HCT116 (cell line): Measurements from ENCODE around the gene EEF1E1. TPM values are rescaled to one million over a fixed set of nuclear protein-coding genes. Genes with fewer than 3 reads are reported as not detected.

Source experiments
- ATAC-seq: fragments of 200-7000 bp; cut with Tn5 transposase; 2 replicates; pipeline ENCODE4 v1.9.1; 2020; ENCODE audit warnings: mild to moderate bottlenecking, moderate library complexity
- BruUV-seq: library from RNA; stranded (reverse); fragments of 400-500 nt; replicated peaks from 2 replicates; lab custom pipeline; 2021; lab: Mats Ljungman, UMichigan
- CTCF ChIA-PET: fragments of 300-600 bp; sonication (Branson Sonifier 250); formaldehyde crosslinking; loops from one replicate; lab custom pipeline; 2021; ENCODE audit warnings: antibody characterized with exemption; lab: Charles Lee
- POLR2A ChIA-PET: fragments of 300-600, 350-600 bp; sonication (Branson Sonifier 250); formaldehyde crosslinking; loops from one replicate; lab custom pipeline; 2021; ENCODE audit warnings: antibody characterized with exemption; lab: Charles Lee
- RAD21 ChIA-PET, 2 experiments: fragments of 300-600 bp; sonication (Branson Sonifier 250); formaldehyde crosslinking; loops; one replicate each; lab custom pipeline; 2023; ENCODE audit warnings: low total read pairs in 2 of 2; ENCODE audit not compliant: uncharacterized antibody in 2 of 2, unreplicated experiment in 2 of 2, low non-redundant PET in 1 of 2; lab: Charles Lee
- DNase-seq: peaks from one replicate; pipeline ENCODE4 v3.0.0-alpha.2; 2010; ENCODE audit warnings: low read depth, low spot score
- H2AFZ ChIP-seq: fragments of 200-600 bp; shearing (Covaris generic), sonication (generic); 2 replicates; pipeline ENCODE4 v1.6.1; 2017; ENCODE audit warnings: low read depth, mixed run types, mixed read lengths, antibody characterized with exemption, low read length; ENCODE audit not compliant: poor library complexity, severe bottlenecking
- H3K27ac ChIP-seq: 2 replicates; pipeline ENCODE4 v1.5.1; 2012; ENCODE audit warnings: low read depth, low read length
- H3K27me3 ChIP-seq: fragments of 200-600 bp; sonication (generic); 2 replicates; pipeline ENCODE4 v1.6.1; 2016; ENCODE audit warnings: mixed run types, low read length, mixed read lengths; ENCODE audit not compliant: insufficient read depth
- H3K36me3 ChIP-seq, 2 experiments: fragments of 200-500 bp in 1 of 2; fragments of 200-600 bp in 1 of 2; sonication (Bioruptor generic) in 1 of 2; sonication (generic) in 1 of 2; 2 replicates each; pipeline versions ENCODE4 v1.5.1 to v1.6.1; 2014 to 2016; ENCODE audit warnings: low read length in 2 of 2, inconsistent platforms in 1 of 2, mixed read lengths in 1 of 2, mixed run types in 1 of 2; ENCODE audit not compliant: insufficient read depth in 2 of 2, control insufficient read depth in 1 of 2
- H3K4me1 ChIP-seq, 2 experiments: fragments of 200-600 bp in 1 of 2; sonication (generic) in 1 of 2; 2 replicates each; pipeline versions ENCODE4 v1.5.1 to v1.6.1; 2012 to 2017; ENCODE audit warnings: low read length in 2 of 2, inconsistent platforms in 1 of 2, mild to moderate bottlenecking in 1 of 2, mixed read lengths in 1 of 2, mixed run types in 1 of 2, moderate library complexity in 1 of 2; ENCODE audit not compliant: insufficient read depth in 2 of 2, control insufficient read depth in 1 of 2
- H3K4me2 ChIP-seq: fragments of 200-600 bp; sonication (generic); 2 replicates; pipeline ENCODE4 v1.6.1; 2017; ENCODE audit warnings: mixed run types, low read length, mixed read lengths
- H3K4me3 ChIP-seq, 2 experiments: fragments of 200-600 bp in 1 of 2; sonication (generic) in 1 of 2; replicated peaks in 1 of 2; 2 replicates each; pipeline ENCODE4 v1.5.1; 2011 to 2016; ENCODE audit warnings: low read length in 2 of 2, control low read depth in 1 of 2, low read depth in 1 of 2, mild to moderate bottlenecking in 1 of 2, mixed read lengths in 1 of 2, mixed run types in 1 of 2
- H3K79me2 ChIP-seq: fragments of 200-600 bp; sonication (generic); 2 replicates; pipeline ENCODE4 v1.6.1; 2017; ENCODE audit warnings: mild to moderate bottlenecking, mixed run types, low read length, moderate library complexity, mixed read lengths; ENCODE audit not compliant: insufficient read depth
- H3K9ac ChIP-seq: fragments of 200-600 bp; sonication (generic); 2 replicates; pipeline ENCODE4 v1.6.1; 2016; ENCODE audit warnings: low read length, mixed read lengths
- H3K9me2 ChIP-seq: fragments of 200-600 bp; sonication (generic), shearing (Covaris generic); 2 replicates; pipeline ENCODE4 v1.6.1; 2017; ENCODE audit warnings: mixed run types, mild to moderate bottlenecking, moderate library complexity; ENCODE audit not compliant: insufficient read depth
- H3K9me3 ChIP-seq, 2 experiments: fragments of 200-500 bp in 1 of 2; fragments of 200-600 bp in 1 of 2; sonication (Bioruptor generic) in 1 of 2; sonication (generic) in 1 of 2; 2 replicates each; pipeline ENCODE4 v1.6.1; 2014 to 2017; ENCODE audit warnings: low read length in 2 of 2, mixed read lengths in 2 of 2, inconsistent platforms in 1 of 2, low read depth in 1 of 2, mild to moderate bottlenecking in 1 of 2, mixed run types in 1 of 2, moderate library complexity in 1 of 2; ENCODE audit not compliant: control insufficient read depth in 1 of 2, insufficient read depth in 1 of 2
- H4K20me1 ChIP-seq: fragments of 200-600 bp; sonication (generic), shearing (Covaris generic); 2 replicates; pipeline ENCODE4 v1.6.1; 2017; ENCODE audit warnings: mixed run types, mild to moderate bottlenecking, moderate library complexity; ENCODE audit not compliant: insufficient read depth
- CEBPB ChIP-seq: IDR thresholded peaks from 2 replicates; pipeline ENCODE4 v1.6.1; 2012; ENCODE audit warnings: low read depth
- EGR1 ChIP-seq: IDR thresholded peaks from 2 replicates; pipeline ENCODE4 v1.6.1; 2012; ENCODE audit warnings: low read depth
- ELF1 ChIP-seq: IDR thresholded peaks from 2 replicates; pipeline ENCODE4 v1.6.1; 2012; ENCODE audit warnings: low read depth, borderline replicate concordance
- EZH2phosphoT487 ChIP-seq: fragments of 200-600 bp; IDR thresholded peaks from 2 replicates; pipeline ENCODE4 v1.6.1; 2018; ENCODE audit warnings: antibody characterized with exemption, borderline replicate concordance
- FOSL1 ChIP-seq: IDR thresholded peaks from 2 replicates; pipeline ENCODE4 v1.6.1; 2012; ENCODE audit warnings: low read depth
- RAD21 ChIP-seq: IDR thresholded peaks from 2 replicates; pipeline ENCODE4 v1.6.1; 2012; ENCODE audit warnings: low read depth, mild to moderate bottlenecking
- SIN3A ChIP-seq: IDR thresholded peaks from 2 replicates; pipeline ENCODE4 v1.6.1; 2012; ENCODE audit warnings: low read depth
- SP1 ChIP-seq: IDR thresholded peaks from 2 replicates; pipeline ENCODE4 v1.6.1; 2012; ENCODE audit warnings: low read depth
- SRF ChIP-seq: IDR thresholded peaks from 2 replicates; pipeline ENCODE4 v1.6.1; 2012; ENCODE audit warnings: low read depth
- YY1 ChIP-seq: IDR thresholded peaks from 2 replicates; pipeline ENCODE4 v1.6.1; 2011; ENCODE audit warnings: low read length, low read depth, moderate library complexity, mild to moderate bottlenecking; ENCODE audit not compliant: insufficient replicate concordance; ENCODE audit errors: extremely low read depth
- ZBTB33 ChIP-seq: IDR thresholded peaks from 2 replicates; pipeline ENCODE4 v1.6.1; 2011; ENCODE audit warnings: mild to moderate bottlenecking, low read length, moderate library complexity; ENCODE audit not compliant: insufficient replicate concordance; ENCODE audit errors: extremely low read depth
- ZFX ChIP-seq: fragments of 450-650 bp; IDR thresholded peaks from 2 replicates; pipeline ENCODE4 v1.6.1; 2017
- ZNF274 ChIP-seq: fragments of 200-500 bp; sonication (Bioruptor generic); IDR thresholded peaks from 2 replicates; pipeline ENCODE4 v1.6.1; 2014; ENCODE audit warnings: mild to moderate bottlenecking, low read depth, low read length, inconsistent platforms
- intact Hi-C: fragments of 100-400 bp; cut with micrococcal nuclease; formaldehyde crosslinking; loops from 2 replicates; pipeline ENCODE4 v1.10.0; 2022
- total RNA-seq: library from RNA; stranded (reverse); gene quantifications from one replicate; pipeline ENCODE4 v1.2.1, GENCODE V29; 2021; ENCODE audit not compliant: unreplicated experiment
- TF ChIP-seq, protein P1 (sequence below): IDR thresholded peaks from 2 replicates; pipeline ENCODE4 v1.6.1; 2012
- TF ChIP-seq, protein P2 (sequence below): IDR thresholded peaks from 2 replicates; pipeline ENCODE4 v1.6.1; 2012; ENCODE audit warnings: low read depth
- TF ChIP-seq, protein P3 (sequence below), 3 experiments: fragments of 200-600 bp in 1 of 3; sonication (generic) in 1 of 3; IDR thresholded peaks in 2 of 3; conservative IDR thresholded peaks in 1 of 3; 2 replicates each; pipeline ENCODE4 v1.5.1; 2012 to 2017; ENCODE audit warnings: low read depth in 2 of 3, low read length in 2 of 3, antibody characterized with exemption in 1 of 3, borderline replicate concordance in 1 of 3, control low read depth in 1 of 3, mild to moderate bottlenecking in 1 of 3, mixed read lengths in 1 of 3, mixed run types in 1 of 3, moderate library complexity in 1 of 3; ENCODE audit not compliant: insufficient read depth in 1 of 3
- TF ChIP-seq, protein P4 (sequence below): IDR thresholded peaks from 2 replicates; pipeline ENCODE4 v1.6.1; 2012

The EEF1E1 gene
- total RNA-seq, 1 experiment from 2014 or later = 69.7 TPM

DNA sequence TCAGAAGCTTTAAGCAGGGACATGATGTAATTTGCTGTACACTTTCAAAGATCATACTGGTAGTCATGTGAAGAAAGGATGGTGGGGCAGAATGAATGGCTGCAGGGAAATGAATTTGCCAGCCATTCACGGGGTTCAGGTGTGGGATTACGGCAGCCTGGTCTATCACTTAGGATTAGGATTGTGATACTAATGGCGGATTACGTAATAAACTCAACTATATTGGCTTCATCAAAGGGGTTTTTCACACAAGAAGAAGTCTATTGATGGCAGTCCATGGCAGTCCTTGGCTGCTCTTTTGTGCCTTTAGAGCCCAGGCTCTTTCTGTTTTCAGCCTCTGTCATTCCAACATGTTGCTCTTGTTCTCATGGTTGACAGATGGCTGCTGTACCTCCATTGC lies 12.6 kb upstream of the EEF1E1 start:
- Histone ChIP-seq H3K9me2 (no peaks in the 10 kb centered on the region), H3K4me1 (no peaks in the 10 kb centered on the region), H2AFZ (no peak overlapping the region), H3K27ac (no peak overlapping the region), H4K20me1 (no peaks in the 10 kb centered on the region), H3K79me2 (no peaks in the 10 kb centered on the region), H3K4me3 (no peak overlapping the region), H3K9me3 (no peaks in the 10 kb centered on the region), H3K9ac (no peak overlapping the region), H3K27me3 (no peaks in the 10 kb centered on the region), H3K36me3 (no peaks in the 10 kb centered on the region), H3K4me2 (no peak overlapping the region)
- no peak for DNase-seq
- no peak for ATAC-seq
- TF ChIP-seq, protein P1, sequence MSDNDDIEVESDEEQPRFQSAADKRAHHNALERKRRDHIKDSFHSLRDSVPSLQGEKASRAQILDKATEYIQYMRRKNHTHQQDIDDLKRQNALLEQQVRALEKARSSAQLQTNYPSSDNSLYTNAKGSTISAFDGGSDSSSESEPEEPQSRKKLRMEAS = no peak
- TF ChIP-seq ELF1 = no peak
- TF ChIP-seq RAD21 = no peak
- TF ChIP-seq SRF = no peak
- TF ChIP-seq SP1 = no peak
- TF ChIP-seq, protein P2, sequence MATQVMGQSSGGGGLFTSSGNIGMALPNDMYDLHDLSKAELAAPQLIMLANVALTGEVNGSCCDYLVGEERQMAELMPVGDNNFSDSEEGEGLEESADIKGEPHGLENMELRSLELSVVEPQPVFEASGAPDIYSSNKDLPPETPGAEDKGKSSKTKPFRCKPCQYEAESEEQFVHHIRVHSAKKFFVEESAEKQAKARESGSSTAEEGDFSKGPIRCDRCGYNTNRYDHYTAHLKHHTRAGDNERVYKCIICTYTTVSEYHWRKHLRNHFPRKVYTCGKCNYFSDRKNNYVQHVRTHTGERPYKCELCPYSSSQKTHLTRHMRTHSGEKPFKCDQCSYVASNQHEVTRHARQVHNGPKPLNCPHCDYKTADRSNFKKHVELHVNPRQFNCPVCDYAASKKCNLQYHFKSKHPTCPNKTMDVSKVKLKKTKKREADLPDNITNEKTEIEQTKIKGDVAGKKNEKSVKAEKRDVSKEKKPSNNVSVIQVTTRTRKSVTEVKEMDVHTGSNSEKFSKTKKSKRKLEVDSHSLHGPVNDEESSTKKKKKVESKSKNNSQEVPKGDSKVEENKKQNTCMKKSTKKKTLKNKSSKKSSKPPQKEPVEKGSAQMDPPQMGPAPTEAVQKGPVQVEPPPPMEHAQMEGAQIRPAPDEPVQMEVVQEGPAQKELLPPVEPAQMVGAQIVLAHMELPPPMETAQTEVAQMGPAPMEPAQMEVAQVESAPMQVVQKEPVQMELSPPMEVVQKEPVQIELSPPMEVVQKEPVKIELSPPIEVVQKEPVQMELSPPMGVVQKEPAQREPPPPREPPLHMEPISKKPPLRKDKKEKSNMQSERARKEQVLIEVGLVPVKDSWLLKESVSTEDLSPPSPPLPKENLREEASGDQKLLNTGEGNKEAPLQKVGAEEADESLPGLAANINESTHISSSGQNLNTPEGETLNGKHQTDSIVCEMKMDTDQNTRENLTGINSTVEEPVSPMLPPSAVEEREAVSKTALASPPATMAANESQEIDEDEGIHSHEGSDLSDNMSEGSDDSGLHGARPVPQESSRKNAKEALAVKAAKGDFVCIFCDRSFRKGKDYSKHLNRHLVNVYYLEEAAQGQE = no peak
- TF ChIP-seq ZBTB33 = no peak
- no peak for TF ChIP-seq EZH2phosphoT487
- TF ChIP-seq CEBPB = no peak
- TF ChIP-seq FOSL1 = no peak
- TF ChIP-seq EGR1 = no peak
- TF ChIP-seq, protein P3, sequence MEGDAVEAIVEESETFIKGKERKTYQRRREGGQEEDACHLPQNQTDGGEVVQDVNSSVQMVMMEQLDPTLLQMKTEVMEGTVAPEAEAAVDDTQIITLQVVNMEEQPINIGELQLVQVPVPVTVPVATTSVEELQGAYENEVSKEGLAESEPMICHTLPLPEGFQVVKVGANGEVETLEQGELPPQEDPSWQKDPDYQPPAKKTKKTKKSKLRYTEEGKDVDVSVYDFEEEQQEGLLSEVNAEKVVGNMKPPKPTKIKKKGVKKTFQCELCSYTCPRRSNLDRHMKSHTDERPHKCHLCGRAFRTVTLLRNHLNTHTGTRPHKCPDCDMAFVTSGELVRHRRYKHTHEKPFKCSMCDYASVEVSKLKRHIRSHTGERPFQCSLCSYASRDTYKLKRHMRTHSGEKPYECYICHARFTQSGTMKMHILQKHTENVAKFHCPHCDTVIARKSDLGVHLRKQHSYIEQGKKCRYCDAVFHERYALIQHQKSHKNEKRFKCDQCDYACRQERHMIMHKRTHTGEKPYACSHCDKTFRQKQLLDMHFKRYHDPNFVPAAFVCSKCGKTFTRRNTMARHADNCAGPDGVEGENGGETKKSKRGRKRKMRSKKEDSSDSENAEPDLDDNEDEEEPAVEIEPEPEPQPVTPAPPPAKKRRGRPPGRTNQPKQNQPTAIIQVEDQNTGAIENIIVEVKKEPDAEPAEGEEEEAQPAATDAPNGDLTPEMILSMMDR (IDR thresholded peaks at IDR 0.05 in 2 of 3, conservative IDR thresholded peaks at IDR 0.05 in 1 of 3; ENCODE audit: borderline replicate concordance in 1 of 3, insufficient read depth in 1 of 3, low read depth in 2 of 3, low read length in 2 of 3) = no peak
- TF ChIP-seq SIN3A = no peak
- no peak for TF ChIP-seq YY1
- no peak for TF ChIP-seq ZNF274
- TF ChIP-seq, protein P4, sequence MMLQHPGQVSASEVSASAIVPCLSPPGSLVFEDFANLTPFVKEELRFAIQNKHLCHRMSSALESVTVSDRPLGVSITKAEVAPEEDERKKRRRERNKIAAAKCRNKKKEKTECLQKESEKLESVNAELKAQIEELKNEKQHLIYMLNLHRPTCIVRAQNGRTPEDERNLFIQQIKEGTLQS = no peak
- TF ChIP-seq ZFX = no peak
- intact Hi-C loops = no loop called here
- no TSS peak for BruUV-seq
- CTCF ChIA-PET = no interaction called here
- RAD21 ChIA-PET = no interaction called here
- POLR2A ChIA-PET = no interaction called here
